22Rv1 (cell line): Measurements from ENCODE around the gene PTPRD.

Experiments
- H3K27ac ChIP-seq: fragments of 450-650 bp; 2 replicates; pipeline ENCODE4 v1.5.1; 2017
- ZFX ChIP-seq: fragments of 450-650 bp; IDR thresholded peaks from 2 replicates; pipeline ENCODE4 v1.6.1; 2017; ENCODE audit warnings: antibody characterized with exemption, borderline replicate concordance
- TF ChIP-seq, protein P1 (sequence below): fragments of 450-650 bp; IDR thresholded peaks from 2 replicates; pipeline ENCODE4 v1.5.1; 2017; ENCODE audit warnings: mild to moderate bottlenecking

Gene PTPRD

DNA sequence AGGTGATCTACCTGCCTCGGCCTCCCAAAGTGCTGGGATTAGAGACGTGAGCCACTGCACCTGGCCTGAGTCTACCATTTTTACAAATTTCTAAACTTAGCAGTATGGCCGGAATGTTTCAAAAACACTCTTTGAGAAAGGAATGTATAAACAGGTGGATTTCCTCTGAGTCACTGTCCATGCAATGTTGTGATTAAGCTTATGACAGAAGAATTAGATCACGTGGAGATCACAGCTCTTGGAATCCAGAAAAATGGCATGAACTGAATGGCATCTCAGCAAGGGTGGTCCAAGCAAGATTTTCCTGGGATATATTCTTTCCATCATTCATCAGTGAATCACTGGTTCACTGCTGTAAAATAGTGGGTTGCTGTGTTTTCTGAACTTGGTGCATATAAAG is 865.0 kb downstream of the PTPRD start:
- TF ChIP-seq, protein P1, sequence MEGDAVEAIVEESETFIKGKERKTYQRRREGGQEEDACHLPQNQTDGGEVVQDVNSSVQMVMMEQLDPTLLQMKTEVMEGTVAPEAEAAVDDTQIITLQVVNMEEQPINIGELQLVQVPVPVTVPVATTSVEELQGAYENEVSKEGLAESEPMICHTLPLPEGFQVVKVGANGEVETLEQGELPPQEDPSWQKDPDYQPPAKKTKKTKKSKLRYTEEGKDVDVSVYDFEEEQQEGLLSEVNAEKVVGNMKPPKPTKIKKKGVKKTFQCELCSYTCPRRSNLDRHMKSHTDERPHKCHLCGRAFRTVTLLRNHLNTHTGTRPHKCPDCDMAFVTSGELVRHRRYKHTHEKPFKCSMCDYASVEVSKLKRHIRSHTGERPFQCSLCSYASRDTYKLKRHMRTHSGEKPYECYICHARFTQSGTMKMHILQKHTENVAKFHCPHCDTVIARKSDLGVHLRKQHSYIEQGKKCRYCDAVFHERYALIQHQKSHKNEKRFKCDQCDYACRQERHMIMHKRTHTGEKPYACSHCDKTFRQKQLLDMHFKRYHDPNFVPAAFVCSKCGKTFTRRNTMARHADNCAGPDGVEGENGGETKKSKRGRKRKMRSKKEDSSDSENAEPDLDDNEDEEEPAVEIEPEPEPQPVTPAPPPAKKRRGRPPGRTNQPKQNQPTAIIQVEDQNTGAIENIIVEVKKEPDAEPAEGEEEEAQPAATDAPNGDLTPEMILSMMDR, result no peak
- TF ChIP-seq ZFX, result no peak
- no peak overlapping the region for H3K27ac ChIP-seq

DNA sequence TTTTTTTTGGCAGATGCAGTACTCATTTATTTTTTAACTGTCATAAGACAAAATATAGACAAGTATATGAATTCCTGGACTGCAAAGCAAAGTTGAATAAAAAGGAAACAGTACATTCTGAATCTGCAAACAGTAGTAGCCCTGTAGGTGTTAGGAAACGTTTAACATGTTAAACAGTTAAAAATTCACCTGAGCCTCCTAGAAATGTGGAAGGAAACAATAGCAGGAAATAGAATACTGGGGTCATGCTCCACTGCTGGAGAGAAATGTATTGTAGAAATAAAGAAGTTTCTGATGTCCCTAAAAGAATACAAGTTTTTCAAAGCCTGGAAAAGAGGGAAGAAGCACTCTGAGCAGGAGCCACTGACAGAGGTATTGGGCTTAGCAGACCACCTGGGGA is 866.0 kb downstream of the PTPRD start:
- no peak overlapping the region for H3K27ac ChIP-seq
- TF ChIP-seq ZFX, result no peak
- TF ChIP-seq, protein P1, result no peak

DNA sequence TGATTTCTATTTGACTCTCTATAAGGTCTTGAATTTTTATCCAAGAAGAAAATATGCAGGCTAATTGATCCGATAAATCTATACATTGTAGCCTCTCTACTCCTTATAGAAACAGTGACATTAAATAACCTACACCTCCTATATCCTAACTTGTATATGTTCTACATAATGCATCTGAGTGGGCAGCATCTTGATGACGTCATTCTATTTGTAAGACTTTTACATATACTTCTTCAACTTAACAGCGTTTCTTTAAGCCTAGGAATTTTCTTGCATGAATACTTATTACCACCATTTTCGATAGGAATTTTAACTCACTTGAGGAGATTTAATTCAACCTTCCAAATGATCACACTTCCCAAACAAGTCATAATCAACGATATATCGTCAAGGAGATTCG is 869.0 kb downstream of the PTPRD start:
- H3K27ac ChIP-seq, result no peak overlapping the region
- TF ChIP-seq ZFX, result no peak
- TF ChIP-seq, protein P1, result no peak

DNA sequence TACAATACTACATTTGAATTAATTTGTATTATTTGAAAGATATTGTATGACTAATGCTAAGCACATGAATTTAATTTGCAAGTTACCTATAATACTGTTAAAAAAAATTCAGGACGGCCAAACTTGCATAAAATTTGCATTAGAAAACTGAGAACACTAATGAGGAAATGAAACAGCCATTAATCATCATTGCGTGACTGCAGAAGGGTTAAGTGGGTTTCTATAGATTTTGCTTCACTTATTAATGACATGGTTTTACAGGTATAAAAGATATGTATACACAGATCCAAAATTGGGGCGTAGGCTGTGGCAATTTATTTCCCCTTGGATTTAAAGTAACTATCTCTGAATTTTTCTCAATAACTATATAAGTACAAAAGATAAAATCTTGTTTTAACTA is 882.6 kb downstream of the PTPRD start:
- no peak overlapping the region for H3K27ac ChIP-seq
- TF ChIP-seq ZFX, result no peak
- TF ChIP-seq, protein P1, result no peak

DNA sequence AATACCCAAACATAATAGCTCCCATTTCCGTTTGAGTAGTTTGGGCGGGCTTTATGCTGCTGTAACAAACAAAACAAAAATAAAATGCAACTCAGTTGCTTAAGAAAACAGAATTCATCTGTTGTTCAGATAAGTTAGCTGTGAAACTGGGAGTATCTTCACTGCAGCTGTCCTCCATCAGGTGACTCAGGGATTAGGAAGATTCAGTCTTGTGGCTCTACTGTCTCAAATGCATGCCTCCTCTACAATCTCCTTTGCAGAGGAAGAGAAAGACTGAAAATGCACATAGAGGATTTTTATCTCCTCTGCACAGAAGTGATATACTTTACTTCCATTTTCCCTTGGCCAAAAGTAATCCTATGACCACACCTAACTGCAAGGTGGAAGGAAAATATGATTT is 883.7 kb downstream of the PTPRD start:
- TF ChIP-seq ZFX, result no peak
- TF ChIP-seq, protein P1, result no peak
- no peak overlapping the region for H3K27ac ChIP-seq

DNA sequence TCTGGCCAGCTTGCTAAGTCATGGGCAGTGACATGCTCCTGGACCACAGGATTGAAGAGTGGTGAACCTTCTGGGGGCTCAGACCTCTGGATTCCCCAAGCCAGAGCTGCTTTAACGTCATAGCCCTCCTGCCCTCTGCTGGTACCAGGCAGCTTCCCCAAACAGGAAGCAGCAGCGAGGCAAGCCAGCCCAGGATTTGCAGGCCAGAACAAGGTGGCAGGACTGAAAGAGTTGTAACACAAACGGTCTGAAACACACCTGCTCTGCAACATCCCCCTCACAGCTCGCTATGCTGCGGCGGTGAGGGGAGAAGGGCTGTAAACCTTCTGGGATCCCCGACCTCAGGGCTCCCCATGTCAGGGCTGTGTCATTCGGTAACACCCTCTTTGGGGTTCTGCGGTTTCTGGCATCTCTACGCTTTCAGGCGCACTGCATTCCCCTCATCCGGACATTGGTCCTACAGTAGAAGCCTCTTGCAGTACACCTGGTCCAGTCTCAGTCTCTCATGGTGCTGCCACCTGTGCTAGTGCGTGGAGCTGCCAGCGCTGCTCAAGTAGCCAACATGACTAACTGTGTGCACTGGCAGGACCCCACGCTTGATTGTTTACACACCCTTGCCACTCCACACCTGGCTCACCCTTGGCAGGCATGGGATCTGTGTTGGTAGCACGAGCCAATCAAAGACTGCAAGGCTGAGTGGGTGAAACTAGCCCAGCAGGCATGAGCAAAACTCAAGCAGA is 893.3 kb downstream of the PTPRD start:
- H3K27ac ChIP-seq, result no peak overlapping the region
- no peak for TF ChIP-seq ZFX
- TF ChIP-seq, protein P1, result no peak

DNA sequence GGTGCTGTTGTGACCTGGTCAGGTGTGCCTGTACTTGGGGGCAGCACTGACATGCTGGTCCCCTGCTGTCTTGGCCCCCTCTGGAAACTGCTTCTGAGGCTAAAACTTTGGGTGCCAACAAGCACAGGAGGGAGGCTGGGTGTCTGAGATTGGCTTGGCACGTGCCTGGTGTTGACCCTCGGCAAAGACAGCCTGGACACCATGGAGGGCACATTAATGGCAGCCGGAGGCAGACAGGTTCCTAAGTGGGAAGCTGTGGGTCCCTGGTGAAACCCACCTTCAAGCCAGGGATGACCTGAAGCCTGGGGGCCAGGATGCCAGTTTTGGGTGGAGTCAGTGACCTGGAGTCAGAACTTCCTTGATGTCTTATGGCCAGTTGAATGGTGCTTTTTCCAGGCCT is 894.1 kb downstream of the PTPRD start:
- H3K27ac ChIP-seq, result no peak overlapping the region
- TF ChIP-seq ZFX, result no peak
- TF ChIP-seq, protein P1, result no peak
